HG03139 (cell line): ENCODE results near the gene TBCCD1.

Source experiments
- ATAC-seq: cut with Tn5 transposase; IDR thresholded peaks from one replicate; pipeline ENCODE4 v1.9.1; 2021; ENCODE audit not compliant: unreplicated experiment

Gene TBCCD1

GRCh38 chr3:186497608-186498007 is 69.5 kb downstream of the TBCCD1 start:
- ATAC-seq, result no peak

- no peak for ATAC-seq
Observed at GRCh38 chr3:186496635-186497034, 70.5 kb downstream of the TBCCD1 start.
